ENCODE results near the gene FBXO27.

- TF ChIP-seq, protein P1, sequence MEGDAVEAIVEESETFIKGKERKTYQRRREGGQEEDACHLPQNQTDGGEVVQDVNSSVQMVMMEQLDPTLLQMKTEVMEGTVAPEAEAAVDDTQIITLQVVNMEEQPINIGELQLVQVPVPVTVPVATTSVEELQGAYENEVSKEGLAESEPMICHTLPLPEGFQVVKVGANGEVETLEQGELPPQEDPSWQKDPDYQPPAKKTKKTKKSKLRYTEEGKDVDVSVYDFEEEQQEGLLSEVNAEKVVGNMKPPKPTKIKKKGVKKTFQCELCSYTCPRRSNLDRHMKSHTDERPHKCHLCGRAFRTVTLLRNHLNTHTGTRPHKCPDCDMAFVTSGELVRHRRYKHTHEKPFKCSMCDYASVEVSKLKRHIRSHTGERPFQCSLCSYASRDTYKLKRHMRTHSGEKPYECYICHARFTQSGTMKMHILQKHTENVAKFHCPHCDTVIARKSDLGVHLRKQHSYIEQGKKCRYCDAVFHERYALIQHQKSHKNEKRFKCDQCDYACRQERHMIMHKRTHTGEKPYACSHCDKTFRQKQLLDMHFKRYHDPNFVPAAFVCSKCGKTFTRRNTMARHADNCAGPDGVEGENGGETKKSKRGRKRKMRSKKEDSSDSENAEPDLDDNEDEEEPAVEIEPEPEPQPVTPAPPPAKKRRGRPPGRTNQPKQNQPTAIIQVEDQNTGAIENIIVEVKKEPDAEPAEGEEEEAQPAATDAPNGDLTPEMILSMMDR (IDR thresholded peaks at IDR 0.05; ENCODE audit: borderline replicate concordance, extremely low read depth, low read length, poor library complexity, severe bottlenecking), result no peak
- TF ChIP-seq EZH2 (IDR thresholded peaks at IDR 0.05; ENCODE audit: borderline replicate concordance, low read depth, low read length, severe bottlenecking), result no peak
These were observed 51.6 kb downstream of the FBXO27 start for GRCh38 chr19:38980583-38981374.
